ENCODE measurements around the gene ARFRP1.

Gene ARFRP1

GRCh38 chr20:63702036-63702665 lies 5.6 kb downstream of the ARFRP1 start:
- DNase-seq (ENCODE audit: low read depth), result no peak

DNA sequence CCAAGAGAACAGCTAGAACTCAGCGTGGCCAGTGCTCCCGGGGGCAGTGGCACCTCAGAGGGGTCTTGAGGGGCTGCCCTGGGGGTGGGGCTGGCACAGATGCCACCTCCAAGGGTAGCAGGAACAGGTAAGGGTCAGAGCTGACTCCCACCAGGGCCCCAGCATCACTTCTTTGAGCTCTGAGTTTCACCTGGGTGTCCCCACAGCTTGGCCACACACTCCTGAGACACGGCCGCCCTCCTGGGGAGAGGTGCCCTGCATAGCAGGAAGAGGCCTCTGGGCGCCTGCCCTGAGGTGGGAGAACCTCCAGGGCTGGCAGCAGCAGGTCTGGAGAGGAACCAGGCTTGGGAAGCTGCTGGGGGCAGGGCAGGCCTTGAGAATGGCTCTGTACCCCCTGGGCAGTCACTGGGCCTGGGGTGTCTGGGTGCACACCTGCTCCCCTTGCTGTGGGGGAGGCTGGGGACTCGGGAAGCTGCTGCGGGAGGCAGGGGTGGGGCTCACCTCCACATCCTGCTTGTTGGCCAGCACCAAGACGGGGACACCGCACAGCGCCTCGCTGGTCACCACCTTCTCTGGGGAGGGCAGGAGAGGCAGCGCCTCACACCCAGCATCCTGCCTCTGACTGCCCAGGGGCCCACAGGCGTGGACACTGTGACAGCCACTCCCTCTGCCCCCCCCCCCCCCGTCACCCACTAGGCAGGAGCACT lies 6.3 kb downstream of the ARFRP1 start:
- no peak for DNase-seq (ENCODE audit: low read depth)

- no peak for DNase-seq (ENCODE audit: low read depth)
These were observed 6.8 kb downstream of the ARFRP1 start for GRCh38 chr20:63701051-63701328.

DNA sequence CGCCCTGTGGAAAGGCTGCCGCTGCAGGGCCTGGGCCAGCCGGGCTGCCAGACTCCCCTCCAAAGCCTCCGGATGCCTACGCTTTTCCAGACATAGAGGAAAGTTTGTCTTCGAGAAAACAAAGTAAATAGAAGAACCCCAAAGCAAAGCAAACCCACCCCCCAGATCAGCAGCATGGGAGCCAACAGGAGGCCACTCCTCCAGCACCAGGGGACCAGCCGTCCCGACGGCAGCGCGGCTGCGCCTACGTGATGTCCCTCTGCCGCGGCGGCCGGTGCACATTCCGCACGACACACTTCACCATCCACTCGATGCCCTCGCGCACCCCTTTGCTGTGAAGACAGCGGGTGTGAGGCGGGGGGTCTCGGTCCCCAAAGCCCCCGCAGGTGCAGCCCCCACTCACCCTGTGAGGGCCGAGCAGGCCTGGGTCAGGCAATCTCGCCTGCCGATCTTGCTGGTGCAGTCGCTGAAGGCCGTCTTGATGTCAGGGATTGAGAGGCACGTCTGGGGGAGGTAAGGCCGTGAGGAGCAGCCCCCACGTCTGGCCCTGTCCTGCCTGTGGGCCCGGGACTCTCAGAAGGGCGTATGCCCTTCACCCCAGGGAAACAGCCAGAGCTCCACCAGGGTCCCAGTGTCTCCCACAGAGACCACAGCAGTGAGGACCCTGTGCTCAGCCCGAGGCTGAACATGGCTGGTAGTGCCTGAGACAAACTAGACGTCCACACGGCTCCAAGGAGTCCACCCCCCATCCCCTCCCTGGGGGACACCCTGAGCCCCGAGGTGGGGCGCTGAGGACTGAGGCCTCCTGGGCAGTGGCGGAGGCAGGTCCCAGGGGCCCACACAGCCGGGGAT lies 7.4 kb downstream of the ARFRP1 start:
- DNase-seq (ENCODE audit: low read depth), result no peak

DNA sequence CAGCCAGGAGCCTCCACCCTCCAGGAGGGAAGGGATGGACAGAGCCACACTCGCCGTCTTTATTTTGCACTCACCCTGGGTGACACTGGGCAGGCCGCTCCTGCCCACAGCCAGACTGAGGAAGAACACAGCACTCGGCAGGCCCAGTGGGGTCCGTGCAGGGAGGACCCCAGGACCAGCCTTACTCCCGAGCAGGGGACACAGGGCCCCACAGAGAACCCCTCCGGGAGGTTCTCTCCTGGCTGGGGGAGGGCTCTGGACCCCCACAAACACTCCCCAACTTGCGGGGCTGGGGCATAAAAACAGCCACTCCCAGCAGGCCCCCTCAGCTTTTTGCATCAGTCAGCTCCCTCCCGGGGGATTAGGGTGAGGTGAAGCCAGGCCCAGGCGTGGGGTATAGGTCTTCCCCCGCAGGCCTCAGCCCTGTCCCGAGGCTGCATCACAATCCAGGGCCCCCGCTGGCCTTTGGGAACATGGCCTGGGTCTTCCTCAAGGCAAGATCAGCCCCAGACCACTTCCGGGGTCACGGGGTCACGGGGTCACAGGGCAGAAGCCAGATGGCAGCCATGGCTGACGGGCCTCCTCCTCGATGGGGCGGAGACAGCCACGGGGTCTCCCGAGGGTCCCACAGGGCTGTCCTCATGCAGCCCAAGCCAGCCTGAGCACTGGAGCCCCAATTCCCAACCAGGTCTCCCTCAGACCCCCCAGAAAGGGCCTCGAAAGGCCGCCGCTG lies 8.1 kb downstream of the ARFRP1 start:
- DNase-seq (ENCODE audit: low read depth), result no peak

- peak; percentile 84 for DNase-seq (ENCODE audit: low read depth)
These were observed 8.9 kb downstream of the ARFRP1 start for GRCh38 chr20:63698739-63699465.

DNA sequence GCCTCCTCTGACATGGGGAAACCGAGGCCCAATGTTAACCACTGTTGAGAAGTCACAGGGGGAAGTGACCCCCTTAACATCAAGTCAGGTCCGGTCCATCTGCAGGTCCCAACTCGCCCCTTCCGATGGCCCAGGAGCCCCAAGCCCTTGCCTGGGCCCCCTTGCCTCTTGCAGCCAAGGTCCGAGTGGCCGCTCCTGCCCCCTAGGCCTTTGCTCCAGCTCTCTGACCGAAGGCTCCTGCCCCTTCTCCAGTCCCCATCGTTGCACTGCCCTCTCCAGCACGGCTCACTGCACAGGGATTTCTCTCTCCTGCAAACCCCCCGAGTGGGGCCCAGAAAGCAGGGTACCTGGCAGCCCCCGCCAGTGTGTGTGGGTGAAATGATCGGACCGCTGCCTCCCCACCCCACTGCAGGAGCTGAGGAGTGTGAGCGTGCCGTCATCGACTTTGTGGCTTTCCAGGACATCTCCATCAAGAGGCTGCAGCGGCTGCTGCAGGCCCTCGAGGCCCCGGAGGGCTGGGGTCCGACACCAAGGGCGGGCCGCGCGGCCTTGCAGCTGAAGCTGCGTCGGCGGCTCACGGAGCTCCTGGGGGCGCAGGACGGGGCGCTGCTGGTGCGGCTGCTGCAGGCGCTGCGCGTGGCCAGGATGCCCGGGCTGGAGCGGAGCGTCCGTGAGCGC lies 9.8 kb downstream of the ARFRP1 start:
- DNase-seq (ENCODE audit: low read depth), result no peak

- DNase-seq (ENCODE audit: low read depth), result no peak
These were observed 10.4 kb downstream of the ARFRP1 start for GRCh38 chr20:63697357-63697867.

DNA sequence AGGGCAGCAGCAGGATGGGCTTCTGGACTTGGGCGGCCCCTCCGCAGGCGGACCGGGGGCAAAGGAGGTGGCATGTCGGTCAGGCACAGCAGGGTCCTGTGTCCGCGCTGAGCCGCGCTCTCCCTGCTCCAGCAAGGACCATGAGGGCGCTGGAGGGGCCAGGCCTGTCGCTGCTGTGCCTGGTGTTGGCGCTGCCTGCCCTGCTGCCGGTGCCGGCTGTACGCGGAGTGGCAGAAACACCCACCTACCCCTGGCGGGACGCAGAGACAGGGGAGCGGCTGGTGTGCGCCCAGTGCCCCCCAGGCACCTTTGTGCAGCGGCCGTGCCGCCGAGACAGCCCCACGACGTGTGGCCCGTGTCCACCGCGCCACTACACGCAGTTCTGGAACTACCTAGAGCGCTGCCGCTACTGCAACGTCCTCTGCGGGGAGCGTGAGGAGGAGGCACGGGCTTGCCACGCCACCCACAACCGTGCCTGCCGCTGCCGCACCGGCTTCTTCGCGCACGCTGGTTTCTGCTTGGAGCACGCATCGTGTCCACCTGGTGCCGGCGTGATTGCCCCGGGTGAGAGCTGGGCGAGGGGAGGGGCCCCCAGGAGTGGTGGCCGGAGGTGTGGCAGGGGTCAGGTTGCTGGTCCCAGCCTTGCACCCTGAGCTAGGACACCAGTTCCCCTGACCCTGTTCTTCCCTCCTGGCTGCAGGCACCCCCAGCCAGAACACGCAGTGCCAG lies 11.0 kb downstream of the ARFRP1 start, which contains the start of gene TNFRSF6B:
TSS of gene TNFRSF6B (plus strand) at position 25 of the 729 bp plus-strand sequence. CDS start at position 141, 116 bp downstream.
- DNase-seq (ENCODE audit: low read depth), result no peak

DNA sequence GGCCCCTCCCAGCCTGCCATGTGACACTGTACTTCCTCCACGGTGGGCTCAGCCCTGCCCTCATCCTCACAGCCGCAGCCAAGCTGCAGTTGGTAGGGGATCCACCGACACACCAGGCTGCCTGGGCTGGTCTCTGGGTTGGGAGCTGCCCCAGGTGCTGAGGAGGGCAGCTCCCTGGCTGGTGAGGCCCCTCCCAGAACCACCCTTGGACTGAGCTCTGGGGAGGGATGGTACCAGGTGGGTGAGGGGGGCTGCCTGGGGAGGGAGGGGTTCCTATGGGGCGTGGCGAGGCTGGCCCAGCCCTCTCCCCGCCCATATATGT lies 11.5 kb downstream of the ARFRP1 start:
- peak; percentile 25 for DNase-seq (ENCODE audit: low read depth)

DNA sequence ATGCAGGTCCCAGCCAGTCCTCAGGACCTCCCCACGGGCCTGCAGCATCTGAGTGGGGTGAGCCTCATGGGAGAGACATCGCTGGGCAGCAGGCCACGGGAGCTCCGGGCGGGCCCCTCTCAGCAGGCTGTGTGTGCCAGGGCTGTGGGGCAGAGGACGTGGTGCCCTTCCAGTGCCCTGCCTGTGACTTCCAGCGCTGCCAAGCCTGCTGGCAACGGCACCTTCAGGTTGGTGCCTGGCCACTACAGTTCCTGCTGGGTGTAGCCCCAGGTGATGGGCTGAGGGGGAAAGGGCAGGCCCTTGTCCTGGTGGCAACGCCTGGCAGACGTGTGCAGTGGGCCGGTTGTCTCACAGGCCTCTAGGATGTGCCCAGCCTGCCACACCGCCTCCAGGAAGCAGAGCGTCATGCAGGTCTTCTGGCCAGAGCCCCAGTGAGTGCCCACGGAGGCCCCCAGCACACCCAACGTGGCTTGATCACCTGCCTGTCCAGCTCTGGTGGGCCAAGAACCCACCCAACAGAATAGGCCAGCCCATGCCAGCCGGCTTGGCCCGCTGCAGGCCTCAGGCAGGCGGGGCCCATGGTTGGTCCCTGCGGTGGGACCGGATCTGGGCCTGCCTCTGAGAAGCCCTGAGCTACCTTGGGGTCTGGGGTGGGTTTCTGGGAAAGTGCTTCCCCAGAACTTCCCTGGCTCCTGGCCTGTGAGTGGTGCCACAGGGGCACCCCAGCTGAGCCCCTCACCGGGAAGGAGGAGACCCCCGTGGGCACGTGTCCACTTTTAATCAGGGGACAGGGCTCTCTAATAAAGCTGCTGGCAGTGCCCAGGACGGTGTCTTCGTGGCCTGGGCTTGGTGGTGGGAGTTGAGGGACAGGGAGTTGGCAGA lies 12.1 kb downstream of the ARFRP1 start:
- no peak for DNase-seq (ENCODE audit: low read depth)

GRCh38 chr20:63694584-63695423 lies 13.0 kb downstream of the ARFRP1 start:
- DNase-seq (ENCODE audit: low read depth), result no peak

DNA sequence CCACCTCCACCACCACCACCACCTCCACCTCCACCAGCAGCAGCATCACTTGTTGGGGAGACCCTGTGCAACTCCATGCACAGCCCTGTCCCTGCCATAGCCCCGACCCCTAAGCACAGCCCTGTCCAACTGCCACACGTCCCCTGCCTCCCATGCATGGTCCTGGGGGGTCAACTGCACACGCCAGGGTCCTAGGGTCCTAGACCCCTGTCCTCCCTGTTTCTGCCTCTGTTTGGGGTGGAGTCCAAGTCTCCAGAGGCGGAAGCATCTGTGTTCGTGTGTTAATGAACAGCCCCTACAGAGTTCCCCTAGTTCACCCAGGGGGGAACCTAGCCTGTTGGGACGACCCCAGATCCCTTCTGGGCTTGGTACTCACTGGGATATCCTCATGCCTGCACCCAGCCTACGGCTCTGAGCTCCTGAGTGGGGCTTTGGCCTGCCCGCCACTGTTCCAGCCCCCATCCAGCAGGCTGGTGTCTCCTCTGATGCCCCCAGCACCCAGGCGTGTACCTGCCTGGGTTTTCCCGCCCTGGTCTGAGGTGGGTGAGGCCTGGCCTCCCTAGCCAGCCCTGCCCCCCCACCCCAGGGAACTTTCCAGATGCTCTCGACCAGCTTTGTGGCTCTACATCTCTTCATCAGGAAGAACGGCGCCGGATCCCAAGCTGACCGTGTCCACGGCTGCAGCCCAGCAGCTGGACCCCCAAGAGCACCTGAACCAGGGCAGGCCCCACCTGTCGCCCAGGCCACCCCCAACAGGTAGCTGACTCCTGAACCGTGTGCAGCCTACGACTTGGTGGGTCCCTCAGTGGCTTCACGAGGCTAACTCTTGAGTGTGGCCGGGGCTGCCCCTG lies 13.8 kb downstream of the ARFRP1 start:
- no peak for DNase-seq (ENCODE audit: low read depth)

DNA sequence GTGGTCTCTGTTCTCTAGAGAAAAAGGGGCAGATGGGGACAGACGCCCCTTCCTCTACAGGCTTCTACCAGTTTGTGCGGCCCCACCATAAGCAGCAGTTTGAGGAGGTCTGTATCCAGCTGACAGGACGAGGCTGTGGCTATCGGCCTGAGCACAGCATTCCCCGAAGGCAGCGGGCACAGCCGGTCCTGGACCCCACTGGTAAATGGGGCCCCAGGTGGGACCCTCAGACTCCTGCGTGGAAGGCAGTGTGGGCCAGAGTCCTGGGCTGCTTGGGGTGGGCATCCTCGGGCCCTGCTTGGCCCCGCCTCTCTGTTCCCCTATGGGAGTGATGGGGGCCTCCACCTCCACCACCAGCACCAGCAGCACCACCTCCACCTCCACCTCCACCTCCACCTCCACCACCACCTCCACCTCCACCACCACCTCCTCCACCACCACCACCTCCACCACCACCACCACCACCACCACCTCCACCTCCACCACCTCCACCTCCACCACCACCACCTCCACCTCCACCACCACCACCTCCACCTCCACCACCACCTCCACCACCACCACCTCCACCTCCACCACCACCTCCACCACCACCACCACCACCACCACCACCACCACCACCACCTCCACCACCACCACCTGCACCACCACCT lies 14.6 kb downstream of the ARFRP1 start:
- DNase-seq (ENCODE audit: low read depth), result no peak

GRCh38 chr20:63692436-63693082 lies 15.2 kb downstream of the ARFRP1 start:
- peak; percentile 43 for DNase-seq (ENCODE audit: low read depth)

- DNase-seq (ENCODE audit: low read depth), result no peak
These were observed 15.9 kb downstream of the ARFRP1 start for GRCh38 chr20:63691711-63692435.
